ENCODE data around the gene SLC35A4. TPM values are rescaled to one million over a fixed set of nuclear protein-coding genes. Genes with fewer than 3 reads are reported as not detected.

The SLC35A4 gene
- total RNA-seq, 1 experiment from 2014 or later = 66.2 TPM

- H3K36me3 ChIP-seq (ENCODE audit: low read depth) = no peaks in the 10 kb centered on the region
- POLR2A ChIA-PET (ENCODE audit: unreplicated experiment) = no interaction called here
- H3K27me3 ChIP-seq (ENCODE audit: insufficient read depth, low read depth) = no peaks in the 10 kb centered on the region
- BruUV-seq (replicated peaks) = no TSS peak
- peaks cover 16% of the 10 kb centered on the region for H3K4me1 ChIP-seq (replicated peaks; ENCODE audit: insufficient read depth)
- 0 out of 2 replicates have a peak, but pooled peaks cover 14% of the 10 kb centered on the region for H3F3A ChIP-seq (ENCODE audit: insufficient read depth, low read depth)
- CTCF ChIA-PET = no interaction called here
- intact Hi-C loops (cut with micrococcal nuclease; ENCODE audit: unreplicated experiment) = no loop called here
- no peak overlapping the region for H2AFZ ChIP-seq
- no peak overlapping the region for H3K27ac ChIP-seq
- H4K20me1 ChIP-seq (ENCODE audit: insufficient read depth) = no peaks in the 10 kb centered on the region
- no peak for DNase-seq
- H3K79me2 ChIP-seq (ENCODE audit: low read depth) = peaks cover 22% of the 10 kb centered on the region
- H3K9me2 ChIP-seq (ENCODE audit: insufficient read depth) = no peaks in the 10 kb centered on the region
- no peak overlapping the region for H3K4me2 ChIP-seq
- TF ChIP-seq CTCF (conservative IDR thresholded peaks at IDR 0.05) (no peak), EZH2 (IDR thresholded peaks at IDR 0.05; ENCODE audit: low read depth) (no peak)
- no peak overlapping the region for H3K4me3 ChIP-seq
- no peaks in the 10 kb centered on the region for H3K9me3 ChIP-seq (ENCODE audit: insufficient read depth, low read depth)
These were observed 4.4 kb upstream of the SLC35A4 start for GRCh38 chr5:140560227-140560626.

- POLR2A ChIA-PET (ENCODE audit: unreplicated experiment) = no interaction called here
These were observed 2.7 kb upstream of the SLC35A4 start for GRCh38 chr5:140561753-140562523.

GRCh38 chr5:140563596-140563995 is 1.0 kb upstream of the SLC35A4 start:
- Histone ChIP-seq H3K4me3 (peak overlapping the region; percentile 76), H3K27ac (peak overlapping the region; percentile 56; the same call in 1 of the 2 replicates), H3K27me3 (ENCODE audit: insufficient read depth, low read depth) (no peaks in the 10 kb centered on the region), H2AFZ (peak overlapping the region; percentile 85), H3K36me3 (ENCODE audit: low read depth) (no peaks in the 10 kb centered on the region), H3K9me2 (ENCODE audit: insufficient read depth) (no peaks in the 10 kb centered on the region), H3K79me2 (ENCODE audit: low read depth) (peaks cover 21% of the 10 kb centered on the region), H3K4me1 (replicated peaks; ENCODE audit: insufficient read depth) (peaks cover 14% of the 10 kb centered on the region), H3F3A (ENCODE audit: insufficient read depth, low read depth) (0 out of 2 replicates have a peak, but pooled peaks cover 3% of the 10 kb centered on the region), H4K20me1 (ENCODE audit: insufficient read depth) (no peaks in the 10 kb centered on the region), H3K9me3 (ENCODE audit: insufficient read depth, low read depth) (no peaks in the 10 kb centered on the region), H3K4me2 (peak overlapping the region; percentile 92)
- TF ChIP-seq EZH2 (IDR thresholded peaks at IDR 0.05; ENCODE audit: low read depth) (no peak), CTCF (conservative IDR thresholded peaks at IDR 0.05) (no peak)
- ChIA-PET CTCF (interaction anchor here (0.5 kb wide), 1 partner anchor 1055 kb away, joined by 3 read pairs; the partner anchor contains the start of gene DIAPH1), POLR2A (ENCODE audit: unreplicated experiment) (interaction anchor here (0.6 kb wide), 1 partner anchor 170 kb away, joined by 34 read pairs; no protein-coding TSS in a partner anchor)
- BruUV-seq (replicated peaks) = TSS peak; percentile 54
- DNase-seq = no peak
- intact Hi-C loops (cut with micrococcal nuclease; ENCODE audit: unreplicated experiment) = no loop called here

More at GRCh38 chr5:140561753-140562523, 2.7 kb upstream of the SLC35A4 start:
- Histone ChIP-seq H3K4me3 (no peak overlapping the region), H3K79me2 (ENCODE audit: low read depth) (peaks cover 22% of the 10 kb centered on the region), H3F3A (ENCODE audit: insufficient read depth, low read depth) (0 out of 2 replicates have a peak, but pooled peaks cover 14% of the 10 kb centered on the region), H3K27me3 (ENCODE audit: insufficient read depth, low read depth) (no peaks in the 10 kb centered on the region), H3K9me3 (ENCODE audit: insufficient read depth, low read depth) (no peaks in the 10 kb centered on the region), H2AFZ (no peak overlapping the region), H3K4me1 (replicated peaks; ENCODE audit: insufficient read depth) (peaks cover 14% of the 10 kb centered on the region), H3K4me2 (no peak overlapping the region), H3K9me2 (ENCODE audit: insufficient read depth) (no peaks in the 10 kb centered on the region), H3K27ac (no peak overlapping the region), H4K20me1 (ENCODE audit: insufficient read depth) (no peaks in the 10 kb centered on the region), H3K36me3 (ENCODE audit: low read depth) (no peaks in the 10 kb centered on the region)
- CTCF ChIA-PET = no interaction called here
- intact Hi-C loops (cut with micrococcal nuclease; ENCODE audit: unreplicated experiment) = no loop called here
- no peak for DNase-seq
- BruUV-seq (replicated peaks) = no TSS peak
- TF ChIP-seq EZH2 (IDR thresholded peaks at IDR 0.05; ENCODE audit: low read depth) (no peak), CTCF (conservative IDR thresholded peaks at IDR 0.05) (no peak)

All from PC-9 (cell line).